ENCODE results near the gene IQCF5. TPM values are rescaled to one million over a fixed set of nuclear protein-coding genes. Genes with fewer than 3 reads are reported as not detected.

IQCF5 gene
- total and polyA plus RNA-seq, 9 of the 15 experiments (the other 6 are each of a cell fraction or from before 2014, with no cell fraction given) = not detected

DNA sequence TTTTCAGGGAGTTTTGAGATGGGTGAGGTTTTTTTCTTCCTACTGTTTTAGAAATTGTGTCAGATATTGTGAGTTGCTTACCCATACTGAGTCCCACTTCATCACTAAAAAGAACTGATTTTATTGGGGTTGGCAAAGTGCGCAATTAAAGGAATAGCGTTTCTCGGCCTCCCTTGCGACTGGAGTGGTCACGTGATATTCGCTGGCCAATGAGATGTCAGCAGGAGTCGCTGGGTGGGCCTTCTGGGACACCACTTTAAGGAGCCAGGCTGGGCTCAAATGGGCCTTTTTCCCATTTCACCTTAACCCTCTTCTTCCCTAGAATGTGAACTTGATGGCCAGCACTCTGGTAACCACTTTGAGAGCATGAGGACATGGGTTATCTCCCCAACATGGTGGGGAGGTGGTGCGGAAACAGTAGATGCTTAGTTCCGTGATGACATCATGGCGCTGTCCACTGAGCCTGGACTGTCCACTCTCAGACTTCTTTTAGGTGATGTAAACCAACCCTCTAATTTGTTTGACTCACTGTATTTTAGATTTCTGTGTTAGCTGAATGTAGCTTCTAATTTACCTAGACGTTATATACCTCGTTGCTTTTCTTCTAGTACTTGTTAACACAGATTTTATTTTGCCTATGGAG lies 13.2 kb upstream of the IQCF5 start:
- DNase-seq (ENCODE audit: extremely low read depth in 1 of 4, low spot score in 3 of 4) (peak; percentile 29 to 80 (median 74)), ATAC-seq (peak; percentile 64), FAIRE-seq (no peak)
- intact Hi-C loops (cut with micrococcal nuclease) = no loop called here
- Histone ChIP-seq H3K9ac (ENCODE audit: insufficient read depth in 1 of 2, low read depth in 2 of 2, low read length in 2 of 2) (no peak overlapping the region), H3K36me3 (ENCODE audit: control insufficient read depth, insufficient read depth, low read length) (no peaks in the 10 kb centered on the region), H3K9me1 (ENCODE audit: control insufficient read depth, insufficient read depth, low read length) (no peaks in the 10 kb centered on the region), H3K79me2 (ENCODE audit: control insufficient read depth, insufficient read depth, low read length) (no peaks in the 10 kb centered on the region), H3K4me2 (ENCODE audit: insufficient read depth, low read length) (peak overlapping the region; percentile 73), H4K20me1 (replicated peaks; ENCODE audit: control insufficient read depth, insufficient read depth, low read length) (no peaks in the 10 kb centered on the region), H3K9me3 (replicated peaks; ENCODE audit: control insufficient read depth, insufficient read depth, low read depth, low read length) (no peaks in the 10 kb centered on the region), H3K27me3 (ENCODE audit: control insufficient read depth in 2 of 2, insufficient read depth in 2 of 2, low read length in 2 of 2) (peaks cover 0 to 5% of the 10 kb centered on the region in 2 experiments; a peak in 3 of 5 replicates), H3K4me3 (0 out of 2 replicates have a peak overlapping the region, but pooled peaks have one; percentile 15), H3K27ac (ENCODE audit: extremely low read depth, low read depth, low read length) (no peak overlapping the region), H2AFZ (ENCODE audit: low read depth, low read length) (peak overlapping the region; percentile 89), H3K4me1 (replicated peaks in 1 of 2; ENCODE audit: control insufficient read depth in 2 of 2, insufficient read depth in 2 of 2, low read length in 2 of 2) (no peaks in the 10 kb centered on the region; a peak in 1 of 5 replicates)
- POLR2A ChIA-PET = no interaction called here
- CTCF ChIA-PET (ENCODE audit: low intra/inter-chr PET ratio) = no interaction called here
- in situ Hi-C loops (cut with MboI) = no loop called here
- BruUV-seq (replicated peaks) = no TSS peak
- 7% methylated on average over 12 of the region's 12 CpGs for WGBS (ENCODE audit: insufficient coverage, low coverage, missing lambda C conversion rate)
- TF ChIP-seq TOE1 (IDR thresholded peaks at IDR 0.05; ENCODE audit: borderline replicate concordance) (peak; percentile 94), TOE1 (CRISPR knock-in tag; IDR thresholded peaks at IDR 0.05; ENCODE audit: borderline replicate concordance, low read depth) (no peak), FOS (IDR thresholded peaks at IDR 0.05; ENCODE audit: extremely low read depth, insufficient read length) (peak; percentile 12), CBFA2T2 (conservative IDR thresholded peaks at IDR 0.05) (peak; percentile 69), RBM25 (IDR thresholded peaks at IDR 0.05; ENCODE audit: low read depth, low read length, severe bottlenecking) (peak; percentile 22), RAD51 (IDR thresholded peaks at IDR 0.05; ENCODE audit: borderline replicate concordance, low read depth) (peak; percentile 96), C11orf30 (IDR thresholded peaks at IDR 0.05; ENCODE audit: low read depth) (no peak), ZNF184 (CRISPR knock-in tag; IDR thresholded peaks at IDR 0.05) (no peak), NFATC3 (IDR thresholded peaks at IDR 0.05) (no peak)
- TF ChIP-seq, protein P1, sequence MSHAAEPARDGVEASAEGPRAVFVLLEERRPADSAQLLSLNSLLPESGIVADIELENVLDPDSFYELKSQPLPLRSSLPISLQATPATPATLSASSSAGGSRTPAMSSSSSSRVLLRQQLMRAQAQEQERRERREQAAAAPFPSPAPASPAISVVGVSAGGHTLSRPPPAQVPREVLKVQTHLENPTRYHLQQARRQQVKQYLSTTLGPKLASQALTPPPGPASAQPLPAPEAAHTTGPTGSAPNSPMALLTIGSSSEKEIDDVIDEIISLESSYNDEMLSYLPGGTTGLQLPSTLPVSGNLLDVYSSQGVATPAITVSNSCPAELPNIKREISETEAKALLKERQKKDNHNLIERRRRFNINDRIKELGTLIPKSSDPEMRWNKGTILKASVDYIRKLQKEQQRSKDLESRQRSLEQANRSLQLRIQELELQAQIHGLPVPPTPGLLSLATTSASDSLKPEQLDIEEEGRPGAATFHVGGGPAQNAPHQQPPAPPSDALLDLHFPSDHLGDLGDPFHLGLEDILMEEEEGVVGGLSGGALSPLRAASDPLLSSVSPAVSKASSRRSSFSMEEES (CRISPR knock-in tag; IDR thresholded peaks at IDR 0.05) = peak; percentile 93
- TF ChIP-seq, protein P2, sequence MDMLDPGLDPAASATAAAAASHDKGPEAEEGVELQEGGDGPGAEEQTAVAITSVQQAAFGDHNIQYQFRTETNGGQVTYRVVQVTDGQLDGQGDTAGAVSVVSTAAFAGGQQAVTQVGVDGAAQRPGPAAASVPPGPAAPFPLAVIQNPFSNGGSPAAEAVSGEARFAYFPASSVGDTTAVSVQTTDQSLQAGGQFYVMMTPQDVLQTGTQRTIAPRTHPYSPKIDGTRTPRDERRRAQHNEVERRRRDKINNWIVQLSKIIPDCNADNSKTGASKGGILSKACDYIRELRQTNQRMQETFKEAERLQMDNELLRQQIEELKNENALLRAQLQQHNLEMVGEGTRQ (CRISPR knock-in tag; IDR thresholded peaks at IDR 0.05) = peak; percentile 77
- TF ChIP-seq, protein P3, sequence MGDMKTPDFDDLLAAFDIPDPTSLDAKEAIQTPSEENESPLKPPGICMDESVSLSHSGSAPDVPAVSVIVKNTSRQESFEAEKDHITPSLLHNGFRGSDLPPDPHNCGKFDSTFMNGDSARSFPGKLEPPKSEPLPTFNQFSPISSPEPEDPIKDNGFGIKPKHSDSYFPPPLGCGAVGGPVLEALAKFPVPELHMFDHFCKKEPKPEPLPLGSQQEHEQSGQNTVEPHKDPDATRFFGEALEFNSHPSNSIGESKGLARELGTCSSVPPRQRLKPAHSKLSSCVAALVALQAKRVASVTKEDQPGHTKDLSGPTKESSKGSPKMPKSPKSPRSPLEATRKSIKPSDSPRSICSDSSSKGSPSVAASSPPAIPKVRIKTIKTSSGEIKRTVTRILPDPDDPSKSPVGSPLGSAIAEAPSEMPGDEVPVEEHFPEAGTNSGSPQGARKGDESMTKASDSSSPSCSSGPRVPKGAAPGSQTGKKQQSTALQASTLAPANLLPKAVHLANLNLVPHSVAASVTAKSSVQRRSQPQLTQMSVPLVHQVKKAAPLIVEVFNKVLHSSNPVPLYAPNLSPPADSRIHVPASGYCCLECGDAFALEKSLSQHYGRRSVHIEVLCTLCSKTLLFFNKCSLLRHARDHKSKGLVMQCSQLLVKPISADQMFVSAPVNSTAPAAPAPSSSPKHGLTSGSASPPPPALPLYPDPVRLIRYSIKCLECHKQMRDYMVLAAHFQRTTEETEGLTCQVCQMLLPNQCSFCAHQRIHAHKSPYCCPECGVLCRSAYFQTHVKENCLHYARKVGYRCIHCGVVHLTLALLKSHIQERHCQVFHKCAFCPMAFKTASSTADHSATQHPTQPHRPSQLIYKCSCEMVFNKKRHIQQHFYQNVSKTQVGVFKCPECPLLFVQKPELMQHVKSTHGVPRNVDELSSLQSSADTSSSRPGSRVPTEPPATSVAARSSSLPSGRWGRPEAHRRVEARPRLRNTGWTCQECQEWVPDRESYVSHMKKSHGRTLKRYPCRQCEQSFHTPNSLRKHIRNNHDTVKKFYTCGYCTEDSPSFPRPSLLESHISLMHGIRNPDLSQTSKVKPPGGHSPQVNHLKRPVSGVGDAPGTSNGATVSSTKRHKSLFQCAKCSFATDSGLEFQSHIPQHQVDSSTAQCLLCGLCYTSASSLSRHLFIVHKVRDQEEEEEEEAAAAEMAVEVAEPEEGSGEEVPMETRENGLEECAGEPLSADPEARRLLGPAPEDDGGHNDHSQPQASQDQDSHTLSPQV (IDR thresholded peaks at IDR 0.05) = no peak
- TF ChIP-seq, protein P4, sequence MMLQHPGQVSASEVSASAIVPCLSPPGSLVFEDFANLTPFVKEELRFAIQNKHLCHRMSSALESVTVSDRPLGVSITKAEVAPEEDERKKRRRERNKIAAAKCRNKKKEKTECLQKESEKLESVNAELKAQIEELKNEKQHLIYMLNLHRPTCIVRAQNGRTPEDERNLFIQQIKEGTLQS (IDR thresholded peaks at IDR 0.05) = peak; percentile 47
- TF ChIP-seq, protein P4 (CRISPR knock-in tag; conservative IDR thresholded peaks at IDR 0.05) = no peak

Measured in K562 (cell line).